GM12891 (cell line): ENCODE results near the gene IQUB.

Experiments
- DNase-seq: peaks from one replicate; pipeline ENCODE4 v3.0.0; 2011; ENCODE audit warnings: low spot score; ENCODE audit not compliant: insufficient read length
- FAIRE-seq: peaks from 2 replicates; lab custom pipeline; 2011; peaks lifted over from hg19 to GRCh38; lab: Jason Lieb, UNC
- PAX5 ChIP-seq: IDR thresholded peaks from 2 replicates; pipeline ENCODE4 v1.6.1; 2011; ENCODE audit warnings: low read length, moderate library complexity, mild to moderate bottlenecking; ENCODE audit not compliant: insufficient read depth, severe bottlenecking
- POLR2A ChIP-seq: IDR thresholded peaks from 2 replicates; pipeline ENCODE4 v1.6.1; 2011; ENCODE audit warnings: low read depth, low read length, control low read depth
- POLR2AphosphoS5 ChIP-seq: IDR thresholded peaks from 2 replicates; pipeline ENCODE4 v1.6.1; 2011; ENCODE audit warnings: low read depth, low read length, control low read depth
- POU2F2 ChIP-seq: IDR thresholded peaks from 2 replicates; pipeline ENCODE4 v1.6.1; 2011; ENCODE audit warnings: low read depth, mild to moderate bottlenecking, control low read depth, low read length, moderate library complexity
- SPI1 ChIP-seq: IDR thresholded peaks from 2 replicates; pipeline ENCODE4 v1.6.1; 2011; ENCODE audit warnings: low read depth, low read length, control low read depth
- TAF1 ChIP-seq: IDR thresholded peaks from 2 replicates; pipeline ENCODE4 v1.6.1; 2011; ENCODE audit warnings: low read depth, low read length, control low read depth

The IQUB gene

DNA sequence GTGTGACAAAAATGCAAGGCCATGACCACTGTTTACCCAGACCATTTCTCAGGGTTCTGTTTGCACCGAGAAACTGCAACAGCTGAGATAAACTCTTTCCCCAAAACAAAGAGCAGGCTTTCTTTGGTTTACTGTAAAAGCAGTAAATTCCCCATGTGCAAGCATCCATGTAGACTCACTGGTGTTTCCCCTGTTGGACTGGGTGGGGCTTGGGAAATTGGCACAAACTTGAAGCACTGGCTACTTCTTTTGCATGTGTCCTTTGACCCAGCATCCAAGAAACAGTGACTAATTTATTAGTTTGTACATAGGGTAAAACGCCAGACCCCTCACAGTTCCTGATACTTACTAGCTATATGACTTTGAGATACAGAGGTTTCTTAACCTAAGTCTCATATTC, 12.3 kb downstream of the IQUB start:
- no peak for TF ChIP-seq SPI1
- no peak for TF ChIP-seq TAF1
- DNase-seq: no peak
- no peak for FAIRE-seq

DNA sequence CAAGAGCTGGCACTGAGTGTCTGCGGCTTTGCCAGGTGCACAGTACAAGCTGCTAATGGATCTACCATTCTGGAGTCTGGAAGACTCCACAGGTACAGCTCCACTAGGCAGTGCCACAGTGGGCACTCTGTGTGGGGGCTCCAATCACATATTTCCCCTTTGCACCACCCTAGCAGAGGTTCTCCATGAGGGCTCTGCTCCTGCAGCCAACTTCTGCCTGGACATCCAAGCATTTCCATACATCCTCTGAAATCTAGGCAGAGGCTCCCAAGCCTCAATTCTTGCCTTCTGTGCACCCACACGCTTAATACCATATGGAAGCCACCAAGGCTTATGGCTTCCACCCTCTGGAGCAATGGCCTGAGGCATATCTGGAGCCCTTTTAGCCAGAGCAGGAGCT, 29.2 kb downstream of the IQUB start:
- DNase-seq (no peak), FAIRE-seq (no peak)
- TF ChIP-seq POLR2AphosphoS5 (no peak), SPI1 (no peak), POU2F2 (no peak), TAF1 (no peak), PAX5 (no peak), POLR2A (no peak)

DNA sequence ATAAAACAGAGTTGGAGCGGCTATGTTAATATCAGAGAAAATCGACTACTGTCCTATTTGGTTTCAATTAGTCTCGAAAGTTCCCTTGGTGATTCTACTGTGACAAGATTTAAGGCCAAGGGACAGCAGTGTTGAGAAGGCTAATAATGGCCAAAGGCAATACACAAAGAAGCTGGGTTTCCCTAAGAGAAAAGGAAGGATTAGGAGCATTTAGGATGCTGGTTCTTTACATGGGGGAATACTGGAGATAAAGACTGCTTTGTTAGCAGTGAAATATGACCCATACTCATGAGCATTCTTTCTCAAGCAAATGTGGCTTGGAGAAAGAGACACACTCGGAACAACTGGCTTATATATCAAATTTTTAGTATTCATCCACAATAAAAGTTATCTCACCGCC, 32.2 kb downstream of the IQUB start:
- FAIRE-seq (no peak), DNase-seq (no peak)
- TF ChIP-seq POLR2A: no peak
- no peak for TF ChIP-seq POU2F2
- no peak for TF ChIP-seq POLR2AphosphoS5
- no peak for TF ChIP-seq PAX5
- TF ChIP-seq SPI1: no peak
- no peak for TF ChIP-seq TAF1

GRCh38 chr7:123500878-123501489, 33.4 kb downstream of the IQUB start:
- TF ChIP-seq POLR2A (no peak), POLR2AphosphoS5 (no peak), PAX5 (no peak)
- FAIRE-seq (no peak), DNase-seq (no peak)

- DNase-seq (no peak), FAIRE-seq (no peak)
- TF ChIP-seq SPI1 (no peak), POLR2A (no peak), POLR2AphosphoS5 (no peak), PAX5 (no peak), TAF1 (no peak), POU2F2 (no peak)
Measured at GRCh38 chr7:123499211-123499970, 35.0 kb downstream of the IQUB start.

DNA sequence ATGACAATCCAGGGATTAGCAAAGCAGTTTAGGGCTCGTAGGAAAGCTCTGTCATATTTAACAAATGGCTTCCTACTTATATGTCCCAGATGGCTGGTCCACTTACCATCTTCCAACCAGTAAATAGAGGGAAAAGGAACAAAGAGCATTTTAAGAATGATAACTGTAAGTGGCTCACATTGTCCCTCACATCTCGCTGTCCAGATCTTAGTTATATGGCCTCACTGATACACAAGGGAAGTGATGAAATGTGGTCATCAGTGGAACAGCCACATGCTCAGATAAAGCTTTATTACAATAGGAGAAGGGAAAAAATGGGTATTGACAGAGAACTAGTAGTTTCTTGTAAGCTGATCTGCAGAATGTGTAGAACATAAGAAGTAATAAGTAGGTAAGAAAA, 35.8 kb downstream of the IQUB start:
- FAIRE-seq (no peak), DNase-seq (no peak)
- TF ChIP-seq POLR2A (no peak), POLR2AphosphoS5 (no peak)

DNA sequence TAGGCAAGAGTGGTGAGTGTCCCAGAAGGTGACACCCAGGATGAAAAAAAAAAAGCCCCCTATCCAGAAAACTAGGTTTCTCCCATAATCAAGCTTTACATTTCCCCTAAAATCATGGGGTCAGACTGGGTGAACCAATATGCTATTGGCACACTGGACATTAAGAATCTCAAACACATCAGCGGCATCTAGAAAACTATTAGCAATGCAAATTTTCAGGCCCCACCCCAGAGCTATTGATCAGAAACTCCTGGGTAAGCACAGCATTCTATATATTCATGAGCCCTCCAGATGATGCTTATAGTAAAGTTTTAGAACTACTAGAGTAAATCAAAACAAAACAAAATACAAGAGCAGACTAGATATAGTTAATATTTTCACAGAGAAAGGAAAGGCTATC, 36.4 kb downstream of the IQUB start:
- DNase-seq: no peak
- FAIRE-seq: no peak
- no peak for TF ChIP-seq POLR2AphosphoS5
- no peak for TF ChIP-seq TAF1
- no peak for TF ChIP-seq POU2F2
- TF ChIP-seq POLR2A: no peak
- no peak for TF ChIP-seq SPI1
- no peak for TF ChIP-seq PAX5

- no peak for FAIRE-seq
- no peak for TF ChIP-seq POLR2A
- TF ChIP-seq POU2F2: no peak
- no peak for TF ChIP-seq POLR2AphosphoS5
- TF ChIP-seq TAF1: no peak
- TF ChIP-seq PAX5: no peak
- TF ChIP-seq SPI1: no peak
- DNase-seq: no peak
Measured at GRCh38 chr7:123494193-123494796, 40.1 kb downstream of the IQUB start.

- FAIRE-seq: no peak
- TF ChIP-seq POLR2A (no peak), POLR2AphosphoS5 (no peak), PAX5 (no peak)
- DNase-seq: no peak
Measured at GRCh38 chr7:123492485-123492884, 41.9 kb downstream of the IQUB start.

DNA sequence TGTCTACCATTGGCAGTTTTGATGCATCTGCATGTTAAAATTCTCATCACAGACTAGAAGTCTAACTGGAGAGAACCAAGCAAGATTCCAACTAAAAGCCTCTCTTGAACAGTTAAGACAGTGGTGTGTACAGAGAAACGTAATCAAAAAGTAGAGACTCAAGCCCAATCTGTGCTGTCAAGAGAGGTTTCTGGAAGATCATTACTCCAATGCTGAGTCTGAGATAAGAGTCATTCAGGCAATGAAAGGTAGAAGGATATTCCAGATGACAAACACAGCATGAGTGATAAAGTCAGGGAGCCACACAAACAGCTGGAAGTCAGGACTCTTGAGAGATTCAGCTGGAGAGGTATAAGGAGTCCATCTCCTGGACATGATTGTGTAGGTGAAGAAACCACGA, 48.7 kb downstream of the IQUB start:
- DNase-seq (no peak), FAIRE-seq (no peak)
- TF ChIP-seq PAX5: no peak
- TF ChIP-seq TAF1: no peak
- no peak for TF ChIP-seq POU2F2
- no peak for TF ChIP-seq SPI1
- no peak for TF ChIP-seq POLR2AphosphoS5

GRCh38 chr7:123485187-123485586, 49.2 kb downstream of the IQUB start:
- DNase-seq (no peak), FAIRE-seq (no peak)
- no peak for TF ChIP-seq POLR2A
- no peak for TF ChIP-seq TAF1
- no peak for TF ChIP-seq POU2F2
- TF ChIP-seq POLR2AphosphoS5: no peak
- TF ChIP-seq PAX5: no peak
- no peak for TF ChIP-seq SPI1
